GM19397 (cell line): ENCODE data around the gene PTBP1.
A peak's percentile ranks its signal among the peaks of the same experiment; 100 is the strongest.

Experiments used
- ATAC-seq: cut with Tn5 transposase; IDR thresholded peaks from one replicate; pipeline ENCODE4 v1.9.1; 2021; ENCODE audit warnings: mild to moderate bottlenecking, moderate library complexity; ENCODE audit not compliant: unreplicated experiment

Gene PTBP1

GRCh38 chr19:795691-796581 lies 1.3 kb upstream of the PTBP1 start:
- no peak for ATAC-seq

GRCh38 chr19:797528-798414 lies 519 bp downstream of the PTBP1 start:
- ATAC-seq = peak; percentile 54

- no peak for ATAC-seq
Observed at GRCh38 chr19:798415-799075, 1.3 kb downstream of the PTBP1 start.

GRCh38 chr19:799076-799881 lies 2.0 kb downstream of the PTBP1 start:
- ATAC-seq = no peak

GRCh38 chr19:800360-801029 lies 3.2 kb downstream of the PTBP1 start:
- ATAC-seq = no peak

GRCh38 chr19:801030-801860 lies 4.0 kb downstream of the PTBP1 start:
- no peak for ATAC-seq

- no peak for ATAC-seq
Observed at GRCh38 chr19:801861-802497, 4.7 kb downstream of the PTBP1 start.

- no peak for ATAC-seq
Observed at GRCh38 chr19:802498-803098, 5.3 kb downstream of the PTBP1 start.

- no peak for ATAC-seq
Observed at GRCh38 chr19:803099-803561, 5.9 kb downstream of the PTBP1 start.

GRCh38 chr19:803686-804418 lies 6.6 kb downstream of the PTBP1 start:
- no peak for ATAC-seq

- no peak for ATAC-seq
Observed at GRCh38 chr19:804419-805165, 7.3 kb downstream of the PTBP1 start.

GRCh38 chr19:805166-805551 lies 7.9 kb downstream of the PTBP1 start:
- no peak for ATAC-seq

- ATAC-seq = no peak
Observed at GRCh38 chr19:805600-806550, 8.6 kb downstream of the PTBP1 start.

- no peak for ATAC-seq
Observed at GRCh38 chr19:806815-807421, 9.7 kb downstream of the PTBP1 start.
